ENCODE data around the gene TAF9.

DNA sequence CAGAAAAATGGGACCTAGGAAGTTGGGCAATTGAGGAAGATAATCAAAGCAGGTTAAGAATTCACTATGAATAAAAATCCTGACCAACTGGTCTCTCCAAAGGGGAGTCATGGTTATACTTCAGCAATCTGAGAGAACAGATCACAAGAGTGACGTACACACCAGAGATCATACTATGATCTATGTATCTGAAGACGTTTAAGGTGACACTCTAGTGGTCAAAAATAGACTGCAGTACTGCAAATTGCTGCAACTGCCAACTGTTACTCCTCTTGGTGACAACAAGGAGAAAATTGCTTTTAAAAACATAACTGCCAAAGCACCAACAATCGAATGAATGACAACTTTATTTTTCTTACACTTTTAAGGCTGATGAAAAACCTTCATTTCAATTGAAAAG is 4.9 kb downstream of the TAF9 start:
- TF ChIP-seq RAD21 (IDR thresholded peaks at IDR 0.05; ENCODE audit: low read depth): no peak
- no peak for TF ChIP-seq EGR1 (IDR thresholded peaks at IDR 0.05)
- TF ChIP-seq CREB1 (IDR thresholded peaks at IDR 0.05; ENCODE audit: low read depth): no peak
- no peak for TF ChIP-seq MAX (IDR thresholded peaks at IDR 0.05)
- TF ChIP-seq EP300 (IDR thresholded peaks at IDR 0.05; ENCODE audit: borderline replicate concordance): no peak
- no peak for TF ChIP-seq TAF1 (IDR thresholded peaks at IDR 0.05; ENCODE audit: low read depth)
- TF ChIP-seq USF1 (IDR thresholded peaks at IDR 0.05): no peak
- TF ChIP-seq CEBPB (IDR thresholded peaks at IDR 0.05): no peak
- no peak for TF ChIP-seq REST (IDR thresholded peaks at IDR 0.05; ENCODE audit: low read depth)
- no peak for TF ChIP-seq YY1 (IDR thresholded peaks at IDR 0.05; ENCODE audit: low read depth)

All from Ishikawa (cell line).